Thyroid gland (tissue), 4 donors: Measurements from ENCODE around the gene LMAN2L. TPM values are rescaled to one million over a fixed set of nuclear protein-coding genes. Genes with fewer than 3 reads are reported as not detected.

Experiments used
- DNase-seq, 2 donors: peaks; one replicate each; pipeline ENCODE4 v3.0.0-alpha.2; 2019
- H3K27ac ChIP-seq, 3 donors: fragments of 200-600 bp; sonication (generic); 1 replicate in 2 of 3; 2 replicates in 1 of 3; pipeline ENCODE4 v1.5.1; 2016 to 2019; ENCODE audit warnings: mild to moderate bottlenecking in 1 of 3, moderate library complexity in 1 of 3
- H3K27me3 ChIP-seq: fragments of 200-600 bp; sonication (generic); one replicate; pipeline ENCODE4 v1.5.1; 2019
- H3K36me3 ChIP-seq, 2 donors: fragments of 200-600 bp; sonication (generic); one replicate each; pipeline ENCODE4 v1.5.1; 2016 to 2019
- H3K4me1 ChIP-seq, 2 donors: fragments of 200-600 bp; sonication (generic); one replicate each; pipeline ENCODE4 v1.5.1; 2017 to 2019
- H3K4me3 ChIP-seq, 3 donors: fragments of 200-600 bp; sonication (generic); replicated peaks in 1 of 3; 1 replicate in 2 of 3; 2 replicates in 1 of 3; pipeline ENCODE4 v1.5.1; 2016; ENCODE audit warnings: mild to moderate bottlenecking in 1 of 3
- H3K9me3 ChIP-seq: fragments of 200-600 bp; sonication (generic); one replicate; pipeline ENCODE4 v1.5.1; 2017
- POLR2A ChIP-seq, 2 donors: fragments of 450-650 bp; IDR thresholded peaks; one replicate each; pipeline ENCODE4 v1.6.1; 2017; ENCODE audit warnings: antibody characterized with exemption in 2 of 2, mild to moderate bottlenecking in 2 of 2, moderate library complexity in 1 of 2
- WGBS, 2 donors: methylation state at CpG; one replicate each; pipeline ENCODE4 v1.1.5; 2017; 5-methylcytosine and 5-hydroxymethylcytosine counted together
- intact Hi-C: fragments of 100-400 bp; cut with DNase I; formaldehyde crosslinking; loops from one replicate; pipeline ENCODE4 v1.15.1; 2023
- total RNA-seq, 4 donors: library from RNA; depleted of rRNA; stranded (reverse); fragments of >200 nt; gene quantifications; one replicate each; pipeline ENCODE4 v1.2.3, GENCODE V29; 2016
- TF ChIP-seq, protein P1 (sequence below), 6 experiments: fragments of 200-600 bp in 3 of 6; fragments of 450-650 bp in 3 of 6; sonication (generic) in 3 of 6; IDR thresholded peaks; one replicate each; pipeline ENCODE4 v1.5.1; 2016 to 2019; ENCODE audit warnings: antibody characterized with exemption in 6 of 6, mild to moderate bottlenecking in 2 of 6, inconsistent platforms in 1 of 6, moderate library complexity in 1 of 6

Gene LMAN2L
- total RNA-seq, 4 donors from 2014 or later = 22.8 to 32.9 (median 29.2) TPM

DNA sequence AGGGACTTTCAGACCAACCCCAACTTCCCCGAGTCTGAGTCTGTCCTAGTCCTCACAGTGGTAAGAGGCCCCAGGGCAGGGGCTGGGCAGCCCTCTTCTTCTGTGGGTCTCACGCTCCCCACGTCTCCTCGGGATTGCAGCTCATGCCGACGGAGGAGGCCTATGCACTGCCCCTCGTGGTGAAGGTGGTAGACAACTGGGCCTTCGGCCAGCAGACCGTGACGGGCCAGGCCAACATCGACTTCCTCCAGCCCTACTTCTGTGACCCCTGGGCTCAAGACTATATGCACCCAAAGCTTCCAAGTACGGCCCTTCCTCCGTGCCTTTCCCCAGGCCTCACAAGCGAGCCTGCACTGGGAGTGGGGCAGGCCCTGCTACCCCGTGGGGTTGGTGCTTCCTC lies 44.3 kb downstream of the LMAN2L start:
- TF ChIP-seq, protein P1, sequence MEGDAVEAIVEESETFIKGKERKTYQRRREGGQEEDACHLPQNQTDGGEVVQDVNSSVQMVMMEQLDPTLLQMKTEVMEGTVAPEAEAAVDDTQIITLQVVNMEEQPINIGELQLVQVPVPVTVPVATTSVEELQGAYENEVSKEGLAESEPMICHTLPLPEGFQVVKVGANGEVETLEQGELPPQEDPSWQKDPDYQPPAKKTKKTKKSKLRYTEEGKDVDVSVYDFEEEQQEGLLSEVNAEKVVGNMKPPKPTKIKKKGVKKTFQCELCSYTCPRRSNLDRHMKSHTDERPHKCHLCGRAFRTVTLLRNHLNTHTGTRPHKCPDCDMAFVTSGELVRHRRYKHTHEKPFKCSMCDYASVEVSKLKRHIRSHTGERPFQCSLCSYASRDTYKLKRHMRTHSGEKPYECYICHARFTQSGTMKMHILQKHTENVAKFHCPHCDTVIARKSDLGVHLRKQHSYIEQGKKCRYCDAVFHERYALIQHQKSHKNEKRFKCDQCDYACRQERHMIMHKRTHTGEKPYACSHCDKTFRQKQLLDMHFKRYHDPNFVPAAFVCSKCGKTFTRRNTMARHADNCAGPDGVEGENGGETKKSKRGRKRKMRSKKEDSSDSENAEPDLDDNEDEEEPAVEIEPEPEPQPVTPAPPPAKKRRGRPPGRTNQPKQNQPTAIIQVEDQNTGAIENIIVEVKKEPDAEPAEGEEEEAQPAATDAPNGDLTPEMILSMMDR (IDR thresholded peaks at IDR 0.05) = no peak
- TF ChIP-seq POLR2A (IDR thresholded peaks at IDR 0.05) = no peak
- DNase-seq = no peak
- Histone ChIP-seq H3K9me3 (no peaks in the 10 kb centered on the region), H3K27me3 (no peaks in the 10 kb centered on the region), H3K4me1 (peaks cover 5 to 12% of the 10 kb centered on the region in 2 donors), H3K36me3 (no peaks in the 10 kb centered on the region), H3K27ac (no peak overlapping the region), H3K4me3 (no peak overlapping the region)
- 75 to 89% methylated on average over 10 to 14 of the region's 15 CpGs for WGBS, 2 donors
- intact Hi-C loops = no loop called here

DNA sequence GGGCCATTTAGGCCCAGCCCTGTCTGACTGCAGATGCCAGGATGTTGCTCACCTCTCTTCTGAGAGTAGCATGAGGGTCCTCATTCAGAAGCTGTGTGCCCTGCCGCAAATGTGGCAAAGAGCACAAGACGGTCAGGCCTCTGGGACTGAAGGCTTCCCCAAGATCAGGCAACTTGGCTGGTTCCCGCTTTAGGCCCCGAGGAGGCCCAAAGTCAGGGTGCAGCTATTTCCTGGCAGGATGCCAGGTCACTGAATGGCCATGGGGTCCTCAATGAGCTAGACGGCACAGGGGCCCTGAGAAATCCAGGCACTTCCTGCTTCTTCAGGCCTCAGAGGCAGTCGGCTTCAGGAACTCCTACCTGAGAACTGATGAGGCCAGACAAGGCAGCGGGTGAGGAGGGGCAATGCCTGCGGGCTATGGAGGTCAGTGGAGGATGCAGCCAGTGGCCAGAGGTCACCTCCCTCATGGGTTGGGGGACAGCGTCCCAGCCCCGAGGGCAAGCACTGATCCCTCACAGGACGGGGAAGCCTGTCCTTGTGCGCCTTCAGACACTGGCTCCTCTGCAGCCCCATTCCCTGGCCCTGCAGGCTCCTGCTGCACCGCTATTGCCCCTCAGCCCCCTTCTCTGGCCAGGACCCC lies 44.9 kb downstream of the LMAN2L start:
- intact Hi-C loops = no loop called here
- whole genome bisulfite sequencing, 2 donors = 78 to 85% methylated on average over 4 to 13 of the region's 13 CpGs
- H3K4me3 ChIP-seq = no peak overlapping the region

DNA sequence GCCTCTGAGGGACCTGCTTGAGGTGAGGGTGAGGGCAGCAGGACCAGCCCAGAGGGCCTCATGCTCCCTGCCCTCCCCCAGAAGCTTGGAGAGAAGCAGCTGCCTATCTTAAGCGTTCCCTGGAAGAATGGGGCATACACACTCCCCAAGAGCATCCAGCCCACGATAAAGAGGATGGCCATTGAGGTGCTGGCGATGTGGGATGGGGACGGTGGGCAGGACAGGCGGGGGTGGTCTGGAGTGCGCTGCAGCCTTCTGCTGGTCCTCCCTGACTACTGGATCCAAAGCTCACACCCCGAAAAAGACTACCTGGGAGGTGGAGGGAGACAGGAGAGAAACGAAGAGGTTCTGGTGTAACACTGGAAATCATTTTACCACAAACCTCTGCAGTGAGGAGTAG lies 45.6 kb downstream of the LMAN2L start:
- Histone ChIP-seq H3K9me3 (no peaks in the 10 kb centered on the region), H3K27ac (no peak overlapping the region), H3K36me3 (no peaks in the 10 kb centered on the region), H3K4me3 (no peak overlapping the region), H3K4me1 (peaks cover 5 to 12% of the 10 kb centered on the region in 2 donors), H3K27me3 (no peaks in the 10 kb centered on the region)
- TF ChIP-seq, protein P1 (IDR thresholded peaks at IDR 0.05) = no peak
- TF ChIP-seq POLR2A (IDR thresholded peaks at IDR 0.05) = no peak
- WGBS, 2 donors = 90 to 95% methylated on average over 7 to 8 of the region's 8 CpGs
- intact Hi-C loops = no loop called here
- DNase-seq = no peak

More for the DNA sequence above, 44.9 kb downstream of the LMAN2L start:
- Histone ChIP-seq H3K36me3 (no peaks in the 10 kb centered on the region), H3K9me3 (no peaks in the 10 kb centered on the region), H3K27me3 (no peaks in the 10 kb centered on the region), H3K4me1 (peaks cover 5 to 12% of the 10 kb centered on the region in 2 donors), H3K27ac (no peak overlapping the region)
- no peak for DNase-seq
- no peak for TF ChIP-seq POLR2A (IDR thresholded peaks at IDR 0.05)
- TF ChIP-seq, protein P1 (IDR thresholded peaks at IDR 0.05) = no peak

DNA sequence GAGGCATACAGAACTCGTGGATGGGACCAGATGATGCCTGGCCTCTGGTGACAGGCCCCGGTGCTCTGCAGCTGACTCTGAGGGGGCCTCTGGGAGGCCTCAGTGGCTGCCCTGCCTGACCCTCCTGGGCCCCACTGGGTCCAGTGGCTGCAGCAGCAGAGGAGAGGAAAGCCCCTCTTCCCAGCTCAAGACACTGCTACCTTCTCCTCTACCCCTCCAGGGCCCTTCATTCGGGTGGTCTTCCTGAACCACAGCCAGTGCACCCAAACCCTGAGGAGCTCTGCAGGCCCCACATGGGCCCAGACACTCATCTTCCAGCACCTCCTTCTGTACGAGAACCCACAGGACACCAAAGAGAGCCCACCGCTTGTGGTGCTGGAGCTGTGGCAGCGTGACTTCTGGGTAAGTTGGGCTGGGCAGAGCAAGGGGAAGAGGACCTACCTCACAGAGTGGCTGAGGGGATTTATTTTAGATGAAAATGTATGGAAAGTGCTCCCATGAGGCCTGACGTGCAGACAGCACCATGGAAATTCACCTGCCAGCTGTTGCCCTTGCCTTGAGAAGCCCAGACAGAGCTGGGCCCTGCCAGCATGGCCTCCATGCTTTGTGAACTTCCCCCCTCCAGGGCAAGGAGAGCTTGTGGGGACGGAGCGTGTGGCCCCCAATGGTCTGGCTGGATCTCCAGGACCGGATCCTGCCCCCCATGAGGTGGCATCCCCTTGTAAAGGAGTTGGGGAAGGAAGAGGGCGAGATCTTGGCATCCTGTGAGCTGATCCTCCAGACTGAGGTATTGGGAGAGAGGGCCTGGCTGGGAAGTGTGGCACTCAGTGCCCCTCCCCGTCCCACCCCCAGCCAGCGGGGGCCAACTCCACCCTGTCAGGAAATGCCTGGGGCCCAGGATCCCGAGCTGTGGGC lies 46.3 kb downstream of the LMAN2L start:
- H3K4me1 ChIP-seq = peaks cover 5 to 12% of the 10 kb centered on the region in 2 donors
- no peak overlapping the region for H3K27ac ChIP-seq
- DNase-seq = no peak
- no peaks in the 10 kb centered on the region for H3K9me3 ChIP-seq
- no peaks in the 10 kb centered on the region for H3K27me3 ChIP-seq
- no peak overlapping the region for H3K4me3 ChIP-seq
- no peaks in the 10 kb centered on the region for H3K36me3 ChIP-seq
- WGBS, 2 donors = 90 to 92% methylated on average over 10 to 13 of the region's 14 CpGs
- TF ChIP-seq, protein P1 (IDR thresholded peaks at IDR 0.05) = no peak
- no peak for TF ChIP-seq POLR2A (IDR thresholded peaks at IDR 0.05)
- intact Hi-C loops = no loop called here
